Measurements from ENCODE around the gene SFN. TPM values are rescaled to one million over a fixed set of nuclear protein-coding genes. Genes with fewer than 3 reads are reported as not detected.
A peak's percentile ranks its signal among the peaks of the same experiment; 100 is the strongest.

The SFN gene
- total and polyA plus RNA-seq, 2 of the 13 experiments (the other 11 are each of a cell fraction or from before 2014, with no cell fraction given): 4.3 to 5.6 TPM

GRCh38 chr1:26889551-26890466 is 26.9 kb downstream of the SFN start, which contains the start of gene GPN2 (continued):
- no peak for TF ChIP-seq SP140L (CRISPR knock-in tag; IDR thresholded peaks at IDR 0.05; ENCODE audit: borderline replicate concordance)
- no peak for TF ChIP-seq ZFAT (CRISPR knock-in tag; conservative IDR thresholded peaks at IDR 0.05)
- TF ChIP-seq ATF7-NPFF (CRISPR knock-in tag; IDR thresholded peaks at IDR 0.05; ENCODE audit: low read depth): peak; percentile 93
- TF ChIP-seq HBP1 (CRISPR knock-in tag; IDR thresholded peaks at IDR 0.05; ENCODE audit: low read depth): peak; percentile 38; the same call in 1 of the 2 replicates
- TF ChIP-seq SSRP1 (CRISPR knock-in tag; IDR thresholded peaks at IDR 0.05): no peak; the same call in 1 of the 2 replicates
- peak; percentile 87 for TF ChIP-seq ZNF12 (CRISPR knock-in tag; IDR thresholded peaks at IDR 0.05)
- no peak for TF ChIP-seq ZBTB40 (IDR thresholded peaks at IDR 0.05)
- peak; percentile 93 for TF ChIP-seq ZBTB40 (CRISPR knock-in tag; IDR thresholded peaks at IDR 0.05)
- peak; percentile 92 for TF ChIP-seq KAT8 (CRISPR knock-in tag; IDR thresholded peaks at IDR 0.05)
- TF ChIP-seq ZNF543 (CRISPR knock-in tag; IDR thresholded peaks at IDR 0.05): peak; percentile 83
- no peak for TF ChIP-seq PHB2 (IDR thresholded peaks at IDR 0.05; ENCODE audit: partially characterized antibody)
- TF ChIP-seq SP5 (CRISPR knock-in tag; IDR thresholded peaks at IDR 0.05; ENCODE audit: borderline replicate concordance, low read depth): 0 out of 2 replicates have a peak, but pooled peaks have one; percentile 16
- peak; percentile 69; the same call in 1 of the 2 replicates for TF ChIP-seq ZNF17 (CRISPR knock-in tag; IDR thresholded peaks at IDR 0.05)
- TF ChIP-seq JUND (CRISPR knock-in tag; IDR thresholded peaks at IDR 0.05): peak; percentile 36; the same call in 1 of the 2 replicates
- peak; percentile 93 for TF ChIP-seq ZIK1 (CRISPR knock-in tag; IDR thresholded peaks at IDR 0.05; ENCODE audit: borderline replicate concordance, low read depth)
- no peak for TF ChIP-seq ZFP36 (IDR thresholded peaks at IDR 0.05; ENCODE audit: borderline replicate concordance, low read depth, low read length, partially characterized antibody)
- peak; percentile 92; the same call in 1 of the 2 replicates for TF ChIP-seq ZNF598 (CRISPR knock-in tag; IDR thresholded peaks at IDR 0.05; ENCODE audit: borderline replicate concordance)

Data from HepG2 (cell line).